OCI-LY1 (cell line): Measurements from ENCODE around the gene LAMB2.

Experiments used
- EZH2 ChIP-seq: fragments of 200-600 bp; sonication (generic), shearing (Covaris generic); IDR thresholded peaks from 2 replicates; pipeline ENCODE4 v1.8.0; 2017; ENCODE audit warnings: borderline replicate concordance, mixed run types, mild to moderate bottlenecking, antibody characterized with exemption, low read length, moderate library complexity, mixed read lengths
- TF ChIP-seq, protein P1 (sequence below): fragments of 200-600 bp; sonication (generic), shearing (Covaris generic); IDR thresholded peaks from 2 replicates; pipeline ENCODE4 v1.5.1; 2017; ENCODE audit warnings: mild to moderate bottlenecking, antibody characterized with exemption, low read length, moderate library complexity, mixed read lengths

DNA sequence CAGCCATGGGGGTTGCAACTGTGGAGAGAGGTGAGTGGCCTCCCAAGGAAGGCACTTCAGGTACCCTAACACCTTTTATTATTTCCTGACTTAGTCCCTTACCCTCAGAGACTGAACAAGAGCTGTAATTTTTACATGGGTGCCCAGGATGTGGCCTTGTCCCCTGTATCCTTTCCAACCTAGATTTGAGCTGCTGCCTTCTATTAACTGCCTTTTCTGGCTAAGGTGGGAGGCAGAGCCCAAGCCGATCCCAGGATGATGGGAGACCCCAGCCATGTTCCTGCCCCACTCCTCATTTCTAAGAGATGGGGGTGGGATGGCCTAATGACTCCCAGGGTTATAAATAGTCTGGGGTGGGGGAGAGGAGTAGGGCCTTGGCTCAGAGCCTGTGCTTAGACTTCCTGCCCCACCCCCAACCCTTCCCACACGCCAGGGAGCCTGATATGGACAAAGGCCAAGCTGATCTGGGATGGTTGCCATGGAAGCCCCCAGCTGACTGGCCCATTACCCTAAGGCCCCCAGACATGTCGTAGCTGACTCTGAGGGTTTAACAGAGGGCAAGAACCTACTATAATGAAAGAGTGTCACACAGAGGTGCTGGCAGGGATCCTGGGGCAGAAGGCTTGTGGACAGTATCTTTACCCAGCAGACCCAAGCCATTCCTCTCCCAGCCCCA is 40.4 kb upstream of the LAMB2 start:
- TF ChIP-seq, protein P1, sequence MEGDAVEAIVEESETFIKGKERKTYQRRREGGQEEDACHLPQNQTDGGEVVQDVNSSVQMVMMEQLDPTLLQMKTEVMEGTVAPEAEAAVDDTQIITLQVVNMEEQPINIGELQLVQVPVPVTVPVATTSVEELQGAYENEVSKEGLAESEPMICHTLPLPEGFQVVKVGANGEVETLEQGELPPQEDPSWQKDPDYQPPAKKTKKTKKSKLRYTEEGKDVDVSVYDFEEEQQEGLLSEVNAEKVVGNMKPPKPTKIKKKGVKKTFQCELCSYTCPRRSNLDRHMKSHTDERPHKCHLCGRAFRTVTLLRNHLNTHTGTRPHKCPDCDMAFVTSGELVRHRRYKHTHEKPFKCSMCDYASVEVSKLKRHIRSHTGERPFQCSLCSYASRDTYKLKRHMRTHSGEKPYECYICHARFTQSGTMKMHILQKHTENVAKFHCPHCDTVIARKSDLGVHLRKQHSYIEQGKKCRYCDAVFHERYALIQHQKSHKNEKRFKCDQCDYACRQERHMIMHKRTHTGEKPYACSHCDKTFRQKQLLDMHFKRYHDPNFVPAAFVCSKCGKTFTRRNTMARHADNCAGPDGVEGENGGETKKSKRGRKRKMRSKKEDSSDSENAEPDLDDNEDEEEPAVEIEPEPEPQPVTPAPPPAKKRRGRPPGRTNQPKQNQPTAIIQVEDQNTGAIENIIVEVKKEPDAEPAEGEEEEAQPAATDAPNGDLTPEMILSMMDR: no peak
- no peak for TF ChIP-seq EZH2
